COLO829 (cell line): ENCODE measurements around the gene KRT78.

Source experiments
- DNase-seq: peaks from one replicate; pipeline ENCODE4 v3.0.0; 2012; ENCODE audit warnings: low spot score

KRT78 gene

GRCh38 chr12:52838609-52839435 lies 10.0 kb downstream of the KRT78 start:
- no peak for DNase-seq

GRCh38 chr12:52837781-52838608 lies 10.8 kb downstream of the KRT78 start:
- no peak for DNase-seq

- peak; percentile 41 for DNase-seq
These were observed 11.4 kb downstream of the KRT78 start for GRCh38 chr12:52837413-52837741.

GRCh38 chr12:52836491-52837412 lies 12.0 kb downstream of the KRT78 start:
- DNase-seq: no peak

GRCh38 chr12:52836042-52836466 lies 12.7 kb downstream of the KRT78 start:
- DNase-seq: peak; percentile 25

GRCh38 chr12:52835271-52836041 lies 13.3 kb downstream of the KRT78 start:
- no peak for DNase-seq

GRCh38 chr12:52834727-52835001 lies 14.1 kb downstream of the KRT78 start:
- DNase-seq: no peak

GRCh38 chr12:52833922-52834726 lies 14.7 kb downstream of the KRT78 start, which contains the start of gene KRT79:
KRT79 (minus strand) TSS chr12:52834311; CDS start chr12:52834260, 51 bp downstream.
- no peak for DNase-seq

- no peak for DNase-seq
These were observed 15.5 kb downstream of the KRT78 start for GRCh38 chr12:52832985-52833905.

- DNase-seq: no peak
These were observed 16.3 kb downstream of the KRT78 start for GRCh38 chr12:52832451-52832850.

- DNase-seq: no peak
These were observed 17.5 kb downstream of the KRT78 start for GRCh38 chr12:52831251-52831650.

GRCh38 chr12:52829986-52830770 lies 18.6 kb downstream of the KRT78 start:
- no peak for DNase-seq

- DNase-seq: no peak
These were observed 20.2 kb downstream of the KRT78 start for GRCh38 chr12:52828591-52829021.

GRCh38 chr12:52828156-52828555 lies 20.6 kb downstream of the KRT78 start:
- DNase-seq: no peak

- DNase-seq: no peak
These were observed 21.2 kb downstream of the KRT78 start for GRCh38 chr12:52827499-52828090.

- DNase-seq: no peak
These were observed 21.9 kb downstream of the KRT78 start for GRCh38 chr12:52826611-52827498.

- DNase-seq: no peak
These were observed 22.8 kb downstream of the KRT78 start for GRCh38 chr12:52825961-52826360.
